ENCODE measurements around the gene KLHL29.

Gene KLHL29

GRCh38 chr2:23616630-23617029, 231.7 kb downstream of the KLHL29 start:
- no peak for DNase-seq (ENCODE audit: low read depth in 2 of 2)

- no peak for DNase-seq (ENCODE audit: low read depth in 2 of 2)
Measured at GRCh38 chr2:23617167-23617810, 232.3 kb downstream of the KLHL29 start.

GRCh38 chr2:23617811-23618215, 232.8 kb downstream of the KLHL29 start:
- DNase-seq (ENCODE audit: low read depth in 2 of 2): no peak

- no peak for DNase-seq (ENCODE audit: low read depth in 2 of 2)
Measured at GRCh38 chr2:23618265-23618664, 233.3 kb downstream of the KLHL29 start.

- no peak for DNase-seq (ENCODE audit: low read depth in 2 of 2)
Measured at GRCh38 chr2:23618794-23619530, 234.0 kb downstream of the KLHL29 start.

- no peak for DNase-seq (ENCODE audit: low read depth in 2 of 2)
Measured at GRCh38 chr2:23619941-23620340, 235.0 kb downstream of the KLHL29 start.

GRCh38 chr2:23620841-23621341, 235.9 kb downstream of the KLHL29 start:
- no peak for DNase-seq (ENCODE audit: low read depth in 2 of 2)

- DNase-seq (ENCODE audit: low read depth in 2 of 2): no peak
Measured at GRCh38 chr2:23621616-23622015, 236.6 kb downstream of the KLHL29 start.

GRCh38 chr2:23622466-23622865, 237.5 kb downstream of the KLHL29 start:
- DNase-seq (ENCODE audit: low read depth in 2 of 2): no peak

- no peak for DNase-seq (ENCODE audit: low read depth in 2 of 2)
Measured at GRCh38 chr2:23622966-23623675, 238.1 kb downstream of the KLHL29 start.

GRCh38 chr2:23624378-23624777, 239.4 kb downstream of the KLHL29 start:
- DNase-seq (ENCODE audit: low read depth in 2 of 2): no peak

GRCh38 chr2:23624915-23625314, 239.9 kb downstream of the KLHL29 start:
- DNase-seq (ENCODE audit: low read depth in 2 of 2): no peak

GRCh38 chr2:23625726-23626125, 240.7 kb downstream of the KLHL29 start:
- DNase-seq (ENCODE audit: low read depth in 2 of 2): no peak

- DNase-seq (ENCODE audit: low read depth in 2 of 2): no peak
Measured at GRCh38 chr2:23626701-23627230, 241.8 kb downstream of the KLHL29 start.

- no peak for DNase-seq (ENCODE audit: low read depth in 2 of 2)
Measured at GRCh38 chr2:23627236-23628009, 242.4 kb downstream of the KLHL29 start.

GRCh38 chr2:23628926-23629771, 244.2 kb downstream of the KLHL29 start:
- DNase-seq (ENCODE audit: low read depth in 2 of 2): no peak

- DNase-seq (ENCODE audit: low read depth in 2 of 2): no peak
Measured at GRCh38 chr2:23629772-23630480, 244.9 kb downstream of the KLHL29 start.

- DNase-seq (ENCODE audit: low read depth in 2 of 2): no peak
Measured at GRCh38 chr2:23630961-23631360, 246.0 kb downstream of the KLHL29 start.

GRCh38 chr2:23631389-23631788, 246.4 kb downstream of the KLHL29 start:
- no peak for DNase-seq (ENCODE audit: low read depth in 2 of 2)

GRCh38 chr2:23632386-23632785, 247.4 kb downstream of the KLHL29 start:
- DNase-seq (ENCODE audit: low read depth in 2 of 2): no peak

Measured in stimulated activated CD8-positive, alpha-beta memory T cell treated with anti-CD3 and anti-CD28 coated beads, Interleukin-15, amount 100 ng/mL, for 4 hours (primary cell).